WI38 (cell line): ENCODE results near the gene LRRC73.

Source experiments
- H3K4me3 ChIP-seq: 2 replicates; pipeline ENCODE4 v1.5.1; 2011; ENCODE audit warnings: low read depth, mild to moderate bottlenecking, control low read depth, low read length
- TF ChIP-seq, protein P1 (sequence below): IDR thresholded peaks from 2 replicates; pipeline ENCODE4 v1.5.1; 2012; ENCODE audit warnings: low read depth, mild to moderate bottlenecking, control low read depth, low read length

Gene LRRC73

DNA sequence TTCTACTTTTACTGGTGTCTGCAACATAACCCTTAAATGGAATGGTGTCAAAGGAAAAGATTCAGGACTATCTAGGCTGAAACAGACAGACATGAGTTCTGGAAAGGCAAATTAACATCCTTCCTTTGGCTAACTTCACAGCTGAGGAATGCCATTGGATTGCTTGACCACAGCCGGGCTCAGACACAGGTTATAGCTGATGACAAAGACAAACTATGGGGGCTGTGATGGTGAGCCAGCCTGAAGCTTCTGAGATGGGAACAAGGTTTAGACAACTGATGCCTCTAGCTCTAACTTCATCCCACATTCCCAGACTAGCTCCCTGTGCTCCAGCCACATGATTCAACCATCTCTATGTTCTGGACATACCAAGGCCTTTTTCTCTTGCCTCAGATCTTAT is 22.1 kb upstream of the LRRC73 start:
- TF ChIP-seq, protein P1, sequence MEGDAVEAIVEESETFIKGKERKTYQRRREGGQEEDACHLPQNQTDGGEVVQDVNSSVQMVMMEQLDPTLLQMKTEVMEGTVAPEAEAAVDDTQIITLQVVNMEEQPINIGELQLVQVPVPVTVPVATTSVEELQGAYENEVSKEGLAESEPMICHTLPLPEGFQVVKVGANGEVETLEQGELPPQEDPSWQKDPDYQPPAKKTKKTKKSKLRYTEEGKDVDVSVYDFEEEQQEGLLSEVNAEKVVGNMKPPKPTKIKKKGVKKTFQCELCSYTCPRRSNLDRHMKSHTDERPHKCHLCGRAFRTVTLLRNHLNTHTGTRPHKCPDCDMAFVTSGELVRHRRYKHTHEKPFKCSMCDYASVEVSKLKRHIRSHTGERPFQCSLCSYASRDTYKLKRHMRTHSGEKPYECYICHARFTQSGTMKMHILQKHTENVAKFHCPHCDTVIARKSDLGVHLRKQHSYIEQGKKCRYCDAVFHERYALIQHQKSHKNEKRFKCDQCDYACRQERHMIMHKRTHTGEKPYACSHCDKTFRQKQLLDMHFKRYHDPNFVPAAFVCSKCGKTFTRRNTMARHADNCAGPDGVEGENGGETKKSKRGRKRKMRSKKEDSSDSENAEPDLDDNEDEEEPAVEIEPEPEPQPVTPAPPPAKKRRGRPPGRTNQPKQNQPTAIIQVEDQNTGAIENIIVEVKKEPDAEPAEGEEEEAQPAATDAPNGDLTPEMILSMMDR = no peak
- H3K4me3 ChIP-seq = no peak overlapping the region

DNA sequence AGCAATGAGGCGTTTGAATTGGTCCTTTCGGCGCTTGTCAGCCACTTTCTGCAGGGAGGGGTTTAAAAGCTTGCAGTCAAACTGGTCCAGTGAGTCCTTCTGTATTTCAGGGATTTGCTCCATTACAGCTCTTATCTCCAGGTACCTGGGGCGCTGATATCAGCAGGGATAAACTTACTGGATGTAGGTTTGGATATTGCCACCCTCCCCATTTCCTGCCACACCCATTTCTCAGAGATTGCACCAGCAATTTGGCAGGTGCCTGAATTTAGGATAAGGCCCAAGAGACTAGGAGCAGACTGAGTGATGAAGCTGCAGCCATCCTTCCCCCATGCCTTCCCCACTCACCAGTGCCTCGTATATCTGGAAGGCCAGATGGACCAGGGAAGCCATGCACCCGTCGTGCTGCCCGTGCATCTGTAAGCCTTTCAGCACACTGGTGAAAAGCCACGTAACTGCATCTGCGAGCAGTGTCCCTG is 14.4 kb upstream of the LRRC73 start:
- TF ChIP-seq, protein P1 = no peak
- H3K4me3 ChIP-seq = no peak overlapping the region

DNA sequence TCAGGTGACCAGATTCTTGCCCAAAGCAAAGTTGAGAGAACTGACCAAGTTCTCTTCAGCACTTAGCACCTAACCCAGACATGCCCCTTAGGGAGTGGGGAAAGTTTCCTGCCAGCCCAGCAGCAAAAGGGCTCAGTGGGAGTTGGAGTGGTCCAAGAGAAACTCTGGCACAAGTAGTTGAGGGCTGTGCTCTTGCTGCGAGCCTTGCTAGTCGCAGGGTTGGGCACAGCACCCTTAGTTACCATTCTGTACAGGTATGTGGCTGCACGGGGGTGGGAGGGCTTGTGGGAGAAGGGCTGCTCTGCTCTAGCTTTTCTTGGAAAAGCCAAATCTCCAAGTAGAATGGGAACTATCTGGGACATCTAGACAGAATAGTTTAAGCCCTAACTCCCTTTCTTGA is 13.1 kb upstream of the LRRC73 start:
- TF ChIP-seq, protein P1 = no peak
- H3K4me3 ChIP-seq = no peak overlapping the region

- TF ChIP-seq, protein P1 = no peak
- no peak overlapping the region for H3K4me3 ChIP-seq
These were observed 12.6 kb upstream of the LRRC73 start for GRCh38 chr6:43522547-43523261.

- TF ChIP-seq, protein P1 = no peak
These were observed 11.7 kb upstream of the LRRC73 start for GRCh38 chr6:43521836-43522235.

GRCh38 chr6:43520097-43520496 is 10.0 kb upstream of the LRRC73 start:
- TF ChIP-seq, protein P1 = no peak
- H3K4me3 ChIP-seq = no peak overlapping the region

More at GRCh38 chr6:43521836-43522235, 11.7 kb upstream of the LRRC73 start:
- H3K4me3 ChIP-seq = no peak overlapping the region

GRCh38 chr6:43517505-43518357 is 7.6 kb upstream of the LRRC73 start:
- H3K4me3 ChIP-seq = peak overlapping the region; percentile 99
- TF ChIP-seq, protein P1 = no peak
